Aorta (tissue), 5 donors: ENCODE data around the gene CC2D1A. TPM values are rescaled to one million over a fixed set of nuclear protein-coding genes. Genes with fewer than 3 reads are reported as not detected.

Experiments
- ATAC-seq: fragments of 200-7000 bp; cut with Tn5 transposase; one replicate; pipeline ENCODE4 v1.9.1; 2022; ENCODE audit warnings: moderate library complexity; ENCODE audit not compliant: low FRiP score
- DNase-seq, 2 donors: peaks; one replicate each; pipeline ENCODE4 v3.0.0-alpha.2; 2020
- H3K27ac ChIP-seq, 2 donors: one replicate each; pipeline ENCODE4 v1.5.1; 2013; ENCODE audit warnings: low read length in 2 of 2, mild to moderate bottlenecking in 2 of 2, moderate library complexity in 2 of 2, control low read depth in 1 of 2, inconsistent platforms in 1 of 2, low read depth in 1 of 2
- H3K27me3 ChIP-seq, 2 donors: one replicate each; pipeline ENCODE4 v1.6.1; 2013; ENCODE audit warnings: control low read depth in 1 of 2, low read length in 1 of 2, mild to moderate bottlenecking in 1 of 2, moderate library complexity in 1 of 2; ENCODE audit not compliant: insufficient read depth in 2 of 2, control insufficient read depth in 1 of 2
- H3K36me3 ChIP-seq, 2 donors: one replicate each; pipeline ENCODE4 v1.6.1; 2013; ENCODE audit warnings: control low read depth in 1 of 2, low read length in 1 of 2, mild to moderate bottlenecking in 1 of 2; ENCODE audit not compliant: insufficient read depth in 2 of 2, control insufficient read depth in 1 of 2
- H3K4me1 ChIP-seq, 2 donors: one replicate each; pipeline ENCODE4 v1.6.1; 2013; ENCODE audit warnings: low read length in 2 of 2, control low read depth in 1 of 2, mild to moderate bottlenecking in 1 of 2, moderate library complexity in 1 of 2; ENCODE audit not compliant: insufficient read depth in 2 of 2, control insufficient read depth in 1 of 2
- H3K4me3 ChIP-seq, 2 donors: one replicate each; pipeline ENCODE4 v1.5.1; 2013; ENCODE audit warnings: low read length in 2 of 2, control low read depth in 1 of 2, mild to moderate bottlenecking in 1 of 2
- H3K9me3 ChIP-seq: one replicate; pipeline ENCODE4 v1.6.1; 2013; ENCODE audit warnings: mild to moderate bottlenecking, low read length; ENCODE audit not compliant: control insufficient read depth
- WGBS, 2 donors: extraction: QIAGEN DNeasy Blood & Tissue Kit; methylation state at CpG; one replicate each; pipeline ENCODE4 v1.1.7; 2013; 5-methylcytosine and 5-hydroxymethylcytosine counted together
- intact Hi-C, 2 donors: fragments of 100-400 bp; cut with DNase I; formaldehyde crosslinking; loops; one replicate each; pipeline versions ENCODE4 v1.14.2 to v1.15.0; 2022
- polyA plus RNA-seq, 2 donors: library from polyadenylated mRNA; stranded (reverse); fragments of 200-250 nt; gene quantifications; one replicate each; pipeline ENCODE4 v1.2.3, GENCODE V29; 2013
- total RNA-seq, 2 donors: library from RNA; stranded (reverse); fragmentation: NEBNext Ultra II Directional; extraction: Animal tissue kit (Norgen Biotek cat#: 25700); gene quantifications; one replicate each; pipeline ENCODE4 v1.2.1, GENCODE V29; 2021
- donor health status: healthy with polysubstance abuse.
- donor health status: Bipolar disorder and iron deficiency.
- donor health status: DM: no; HTN: no; CAD: no.
- donor health status: DM: no; HTN: no; CAD: no.
- donor health status: DM: yes; HTN: yes; CAD: no.

CC2D1A gene
- total and polyA plus RNA-seq, 4 donors: 22.3 to 67.6 (median 32.0) TPM

- intact Hi-C loops: loop anchor here in 1 of 2 donors (5.0 kb wide), 2 partner anchors 174 to 464 kb away; no protein-coding TSS in a partner anchor
- no peaks in the 10 kb centered on the region for H3K27me3 ChIP-seq
- H3K4me1 ChIP-seq: no peaks in the 10 kb centered on the region
- H3K36me3 ChIP-seq: no peaks in the 10 kb centered on the region
- H3K9me3 ChIP-seq: no peaks in the 10 kb centered on the region
- 93 to 94% methylated on average over 12 of the region's 12 CpGs for WGBS, 2 donors
- ATAC-seq (no peak), DNase-seq (no peak)
- H3K27ac ChIP-seq: no peak overlapping the region
- no peak overlapping the region for H3K4me3 ChIP-seq
Measured at GRCh38 chr19:13882836-13883235, 23.2 kb upstream of the CC2D1A start.

GRCh38 chr19:13883516-13884064, 22.4 kb upstream of the CC2D1A start:
- DNase-seq: no peak
- Histone ChIP-seq H3K27me3 (no peaks in the 10 kb centered on the region), H3K4me3 (no peak overlapping the region), H3K36me3 (no peaks in the 10 kb centered on the region), H3K4me1 (no peaks in the 10 kb centered on the region), H3K9me3 (no peaks in the 10 kb centered on the region), H3K27ac (no peak overlapping the region)
- intact Hi-C loops: loop anchor here in 1 of 2 donors (5.0 kb wide), 2 partner anchors 174 to 464 kb away; no protein-coding TSS in a partner anchor
- ATAC-seq: no peak
- 87 to 91% methylated on average over 8 to 10 of the region's 10 CpGs for WGBS, 2 donors

GRCh38 chr19:13884726-13885591, 21.0 kb upstream of the CC2D1A start:
- H3K27me3 ChIP-seq: no peaks in the 10 kb centered on the region
- H3K4me1 ChIP-seq: no peaks in the 10 kb centered on the region
- ATAC-seq (no peak), DNase-seq (no peak)
- intact Hi-C loops: loop anchor here in 1 of 2 donors (5.0 kb wide), 2 partner anchors 172 to 462 kb away; no protein-coding TSS in a partner anchor
- no peaks in the 10 kb centered on the region for H3K9me3 ChIP-seq
- no peak overlapping the region for H3K4me3 ChIP-seq
- 32% methylated on average over 26 of the region's 26 CpGs for WGBS, 2 donors
- H3K27ac ChIP-seq: no peak overlapping the region
- no peaks in the 10 kb centered on the region for H3K36me3 ChIP-seq

GRCh38 chr19:13885826-13886365, 20.1 kb upstream of the CC2D1A start:
- no peaks in the 10 kb centered on the region for H3K27me3 ChIP-seq
- no peaks in the 10 kb centered on the region for H3K36me3 ChIP-seq
- no peak for DNase-seq
- ATAC-seq: no peak
- no peaks in the 10 kb centered on the region for H3K9me3 ChIP-seq
- H3K27ac ChIP-seq: no peak overlapping the region
- intact Hi-C loops: no loop called here
- no peak overlapping the region for H3K4me3 ChIP-seq
- whole genome bisulfite sequencing, 2 donors: 92 to 93% methylated on average over 20 of the region's 20 CpGs
- H3K4me1 ChIP-seq: no peaks in the 10 kb centered on the region

GRCh38 chr19:13887018-13887436, 19.0 kb upstream of the CC2D1A start:
- 49% methylated on average over 16 of the region's 16 CpGs for WGBS, 2 donors
- Histone ChIP-seq H3K4me1 (no peaks in the 10 kb centered on the region), H3K27me3 (no peaks in the 10 kb centered on the region), H3K27ac (no peak overlapping the region), H3K9me3 (no peaks in the 10 kb centered on the region), H3K4me3 (no peak overlapping the region), H3K36me3 (no peaks in the 10 kb centered on the region)
- ATAC-seq (no peak), DNase-seq (no peak)
- intact Hi-C loops: no loop called here

- Histone ChIP-seq H3K27ac (no peak overlapping the region), H3K9me3 (no peaks in the 10 kb centered on the region), H3K36me3 (no peaks in the 10 kb centered on the region), H3K27me3 (no peaks in the 10 kb centered on the region), H3K4me3 (no peak overlapping the region), H3K4me1 (no peaks in the 10 kb centered on the region)
- intact Hi-C loops: no loop called here
- 59 to 61% methylated on average over 5 of the region's 5 CpGs for WGBS, 2 donors
- DNase-seq (no peak), ATAC-seq (no peak)
Measured at GRCh38 chr19:13887517-13887916, 18.5 kb upstream of the CC2D1A start.

- no peaks in the 10 kb centered on the region for H3K27me3 ChIP-seq
- intact Hi-C loops: no loop called here
- H3K36me3 ChIP-seq: no peaks in the 10 kb centered on the region
- DNase-seq (no peak), ATAC-seq (no peak)
- 72 to 80% methylated on average over 16 of the region's 16 CpGs for WGBS, 2 donors
- H3K4me1 ChIP-seq: no peaks in the 10 kb centered on the region
- H3K4me3 ChIP-seq: no peak overlapping the region
- no peak overlapping the region for H3K27ac ChIP-seq
- no peaks in the 10 kb centered on the region for H3K9me3 ChIP-seq
Measured at GRCh38 chr19:13888281-13888680, 17.7 kb upstream of the CC2D1A start.

GRCh38 chr19:13890136-13890535, 15.9 kb upstream of the CC2D1A start:
- no peak for ATAC-seq
- no peak overlapping the region for H3K4me3 ChIP-seq

More at GRCh38 chr19:13890136-13890535, 15.9 kb upstream of the CC2D1A start:
- Histone ChIP-seq H3K36me3 (no peaks in the 10 kb centered on the region), H3K27ac (no peak overlapping the region), H3K4me1 (no peaks in the 10 kb centered on the region), H3K27me3 (no peaks in the 10 kb centered on the region), H3K9me3 (no peaks in the 10 kb centered on the region)
- WGBS, 2 donors: 91 to 95% methylated on average over 13 of the region's 13 CpGs
- intact Hi-C loops: no loop called here
- DNase-seq: no peak
